HG03439 (cell line): ENCODE data around the gene NPNT.
"Not testable (repeated sequence)": the region's sequence is repeated elsewhere in the genome, so short reads cannot be mapped to it uniquely, and the experiment has no call there.

Source experiments
- ATAC-seq: cut with Tn5 transposase; IDR thresholded peaks from one replicate; pipeline ENCODE4 v1.9.1; 2021; ENCODE audit warnings: mild to moderate bottlenecking, moderate library complexity; ENCODE audit not compliant: unreplicated experiment

The NPNT gene

GRCh38 chr4:105894660-105895582 lies at the start of gene NPNT:
Gene NPNT (plus strand): TSS chr4:105895471. CDS start chr4:105895653, 182 bp downstream.
- peak; percentile 42 for ATAC-seq

GRCh38 chr4:105845559-105845958 lies 49.7 kb upstream of the NPNT start:
- no peak for ATAC-seq

GRCh38 chr4:105848359-105848758 lies 46.9 kb upstream of the NPNT start:
- not testable (repeated sequence) for ATAC-seq

- ATAC-seq, result no peak
These were observed 44.1 kb upstream of the NPNT start for GRCh38 chr4:105851196-105851595.

GRCh38 chr4:105852230-105852629 lies 43.0 kb upstream of the NPNT start:
- ATAC-seq, result not testable (repeated sequence)

- peak; percentile 59 for ATAC-seq
These were observed 36.7 kb upstream of the NPNT start for GRCh38 chr4:105858466-105859040.

GRCh38 chr4:105859233-105859632 lies 36.0 kb upstream of the NPNT start:
- ATAC-seq, result no peak

GRCh38 chr4:105870963-105871362 lies 24.3 kb upstream of the NPNT start:
- no peak for ATAC-seq

- no peak for ATAC-seq
These were observed 23.3 kb upstream of the NPNT start for GRCh38 chr4:105871997-105872396.

GRCh38 chr4:105875233-105875632 lies 20.0 kb upstream of the NPNT start:
- no peak for ATAC-seq

- ATAC-seq, result no peak
These were observed 16.6 kb upstream of the NPNT start for GRCh38 chr4:105878668-105879067.

- ATAC-seq, result no peak
These were observed 7.8 kb upstream of the NPNT start for GRCh38 chr4:105887508-105887907.

GRCh38 chr4:105895583-105896460 lies 551 bp downstream of the NPNT start:
- ATAC-seq, result peak; percentile 52

- peak; percentile 6 for ATAC-seq
These were observed 1.2 kb downstream of the NPNT start for GRCh38 chr4:105896461-105896942.

GRCh38 chr4:105896984-105897775 lies 1.9 kb downstream of the NPNT start:
- no peak for ATAC-seq

- no peak for ATAC-seq
These were observed 5.3 kb downstream of the NPNT start for GRCh38 chr4:105900541-105900940.

GRCh38 chr4:105902550-105903262 lies 7.4 kb downstream of the NPNT start:
- ATAC-seq, result no peak

GRCh38 chr4:105909787-105910281 lies 14.6 kb downstream of the NPNT start:
- no peak for ATAC-seq

- ATAC-seq, result no peak
These were observed 16.2 kb downstream of the NPNT start for GRCh38 chr4:105911426-105911825.
